NCI-H69 (cell line): ENCODE results near the gene ALOX5AP.

Source experiments
- DNase-seq: peaks from one replicate; lab custom pipeline; 2025; lab: John Stamatoyannopoulos, UW

Gene ALOX5AP

DNA sequence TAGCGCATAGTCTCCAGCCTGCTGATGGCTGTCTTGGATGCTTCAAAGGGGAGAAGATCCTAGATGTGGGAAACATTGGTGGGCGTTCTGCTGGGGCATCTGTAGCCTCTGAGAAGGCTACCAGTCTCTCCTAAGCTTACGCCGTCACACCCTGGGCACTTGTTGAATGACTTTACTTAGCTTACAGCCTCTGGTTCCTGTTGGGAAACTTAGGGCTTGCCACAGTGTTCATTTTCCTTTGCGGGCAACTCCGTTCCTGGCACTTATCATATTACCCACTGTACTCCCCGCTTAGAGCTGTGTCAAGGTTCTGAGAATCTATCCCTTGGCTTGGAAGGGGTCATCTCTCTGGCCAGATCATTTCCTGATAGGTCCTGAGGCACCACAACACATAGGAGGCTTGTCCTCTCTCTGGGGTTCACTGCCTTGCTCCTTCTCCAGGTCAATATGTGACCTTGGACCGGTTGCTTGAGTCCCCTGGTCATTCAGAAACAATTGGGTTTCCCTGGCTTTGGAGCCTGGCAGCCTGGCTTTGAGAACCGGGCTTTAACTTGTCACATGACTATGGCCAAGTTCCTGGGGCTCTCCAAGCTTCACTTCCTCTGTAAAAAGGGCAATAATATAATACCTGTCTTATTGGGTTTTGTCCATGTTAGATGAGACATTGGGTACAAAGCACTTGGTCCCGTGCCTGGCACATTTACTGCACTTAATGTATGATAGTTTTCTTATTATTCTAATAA lies 20.5 kb upstream of the ALOX5AP start:
- no peak for DNase-seq

GRCh38 chr13:30715372-30715756 lies 20.0 kb upstream of the ALOX5AP start:
- DNase-seq: no peak

DNA sequence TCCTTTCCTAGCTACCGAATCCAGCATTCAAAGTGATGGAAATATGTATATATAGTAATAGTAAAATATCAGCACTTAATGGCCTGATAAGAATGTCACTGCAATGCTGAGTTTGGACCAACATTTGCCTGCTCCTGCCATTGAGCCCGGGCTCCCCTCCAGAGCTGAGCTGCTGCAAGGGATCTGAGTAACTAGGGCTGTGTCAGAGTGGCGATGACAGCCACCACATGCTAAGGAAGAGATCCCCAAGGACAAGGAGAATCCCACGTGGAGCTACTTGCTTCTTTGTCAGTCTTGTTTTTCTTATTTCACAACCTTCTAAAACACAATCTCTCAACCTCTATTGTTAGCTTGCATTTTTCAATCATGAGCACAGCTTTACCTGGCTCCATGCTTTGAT lies 19.5 kb upstream of the ALOX5AP start:
- no peak for DNase-seq

DNA sequence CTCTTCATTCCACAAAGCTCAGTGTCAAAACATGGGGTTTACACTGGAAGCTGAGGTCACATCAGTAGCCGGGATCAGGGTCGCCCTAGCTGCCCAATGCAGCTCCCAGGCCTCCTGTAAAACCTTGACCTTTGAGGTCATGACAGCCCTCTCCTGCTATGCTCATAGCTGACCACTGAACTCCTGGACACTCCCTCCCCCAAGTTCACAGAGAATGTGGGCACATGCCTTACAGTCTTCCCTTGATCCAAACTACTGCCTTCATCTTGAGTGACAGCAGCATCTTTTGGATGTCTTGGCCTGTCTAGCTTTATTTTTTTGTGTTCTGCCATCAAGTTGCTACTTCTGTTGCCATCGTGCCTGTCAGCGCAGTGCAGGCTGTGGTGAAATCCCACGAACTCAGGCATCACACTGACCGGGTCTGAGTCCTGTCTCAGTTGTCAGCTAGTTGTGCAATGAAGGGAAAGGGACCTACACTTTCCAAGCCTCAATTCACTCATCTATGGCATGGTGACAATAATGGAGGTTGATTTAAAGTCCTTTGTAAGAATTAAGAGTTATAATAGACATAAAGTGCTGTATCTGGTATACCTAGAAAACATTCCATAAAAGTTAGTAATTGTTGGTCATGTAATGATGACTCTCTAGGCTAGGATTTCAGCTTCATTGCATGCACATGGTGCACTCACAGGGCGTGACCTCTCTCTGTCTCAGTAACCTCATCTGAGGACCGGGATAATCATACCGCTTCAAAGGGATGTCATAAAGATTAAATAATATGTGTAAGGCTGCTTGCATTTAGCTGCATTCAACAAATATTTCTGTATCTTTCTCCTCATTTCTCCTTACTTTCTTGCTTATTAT lies 16.4 kb upstream of the ALOX5AP start:
- DNase-seq: no peak

- no peak for DNase-seq
These were observed 15.8 kb upstream of the ALOX5AP start for GRCh38 chr13:30719525-30719914.

- no peak for DNase-seq
These were observed 15.0 kb upstream of the ALOX5AP start for GRCh38 chr13:30720172-30720869.

DNA sequence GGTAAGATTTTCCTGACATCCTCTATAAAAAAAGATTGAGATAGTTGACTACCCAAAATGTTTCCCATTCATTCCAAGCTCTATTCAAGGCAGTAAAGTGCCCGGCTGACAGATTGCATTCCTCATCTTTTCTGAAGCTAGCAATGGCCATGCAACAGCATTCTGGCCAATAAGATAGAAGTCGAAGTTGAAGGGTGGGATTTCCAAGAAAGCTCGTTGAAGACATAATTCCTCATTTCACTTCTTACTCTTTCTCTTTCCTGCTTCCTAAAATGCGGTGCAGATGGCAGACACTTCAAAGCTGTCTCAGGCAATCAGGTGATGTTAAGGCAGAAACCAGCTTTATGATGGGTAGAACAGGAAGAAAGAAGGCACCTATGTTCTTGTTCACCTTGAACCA lies 13.4 kb upstream of the ALOX5AP start:
- no peak for DNase-seq

- no peak for DNase-seq
These were observed 13.0 kb upstream of the ALOX5AP start for GRCh38 chr13:30722361-30722760.

- no peak for DNase-seq
These were observed 10.6 kb upstream of the ALOX5AP start for GRCh38 chr13:30724778-30725177.

DNA sequence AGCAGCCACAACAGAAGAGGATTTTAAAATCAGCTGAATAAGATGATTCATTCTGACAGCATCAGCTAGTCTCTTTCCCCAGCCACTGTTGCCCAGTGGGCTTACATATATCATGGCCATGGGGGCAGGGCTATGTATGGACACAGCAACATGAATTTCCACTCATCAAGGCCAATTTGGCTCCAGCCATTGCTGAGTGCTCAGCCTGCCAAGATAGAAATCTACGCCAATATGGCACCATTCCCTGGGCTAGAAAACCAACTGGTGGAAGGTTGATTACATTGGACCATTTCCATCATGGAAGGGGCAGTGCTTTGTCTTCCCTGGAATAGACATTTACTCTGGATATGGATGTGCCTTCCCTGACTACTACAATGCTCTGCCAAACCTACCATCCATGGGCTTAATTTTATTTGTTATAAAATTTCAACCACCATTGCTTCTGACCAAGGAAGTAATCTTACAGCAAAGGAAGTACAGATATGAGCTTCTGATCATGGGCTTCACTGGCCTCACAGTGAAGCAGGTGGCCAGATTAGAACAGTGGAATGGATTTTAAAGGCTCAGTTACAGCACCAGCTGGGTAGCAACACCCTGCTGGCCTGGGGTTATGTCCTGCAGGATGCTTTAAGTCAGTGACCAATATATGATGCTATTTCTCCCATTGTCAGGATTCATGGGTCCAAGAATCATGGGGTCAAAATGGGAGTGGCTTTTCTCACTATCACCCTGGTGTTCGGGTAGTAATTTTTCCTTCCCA lies 9.8 kb upstream of the ALOX5AP start:
- DNase-seq: no peak

- DNase-seq: no peak
These were observed 9.2 kb upstream of the ALOX5AP start for GRCh38 chr13:30726192-30726591.

- peak; percentile 22 for DNase-seq
These were observed 7.6 kb upstream of the ALOX5AP start for GRCh38 chr13:30727491-30728355.

- DNase-seq: no peak
These were observed 5.5 kb upstream of the ALOX5AP start for GRCh38 chr13:30729801-30730200.

GRCh38 chr13:30730526-30730925 lies 4.8 kb upstream of the ALOX5AP start:
- peak; percentile 71 for DNase-seq

GRCh38 chr13:30731361-30732045 lies 3.8 kb upstream of the ALOX5AP start:
- peak; percentile 7 for DNase-seq

DNA sequence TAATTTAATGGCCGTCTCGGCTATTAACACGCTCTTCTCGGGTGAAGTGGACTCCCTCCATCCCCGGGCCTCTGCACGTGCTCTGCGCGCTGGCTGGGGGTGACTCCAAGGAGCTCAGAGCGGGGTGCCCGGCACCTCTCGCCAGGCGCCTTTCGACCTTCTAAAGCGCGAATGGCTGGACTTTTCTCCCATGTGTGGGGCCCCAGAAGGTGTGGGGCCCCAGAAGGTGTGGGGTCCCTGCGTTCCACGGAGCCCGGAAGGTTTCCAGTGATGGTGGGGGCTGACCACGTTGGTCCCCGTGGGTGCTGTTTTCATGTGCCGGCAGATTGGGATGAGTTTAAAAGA lies 3.3 kb upstream of the ALOX5AP start:
- no peak for DNase-seq

DNA sequence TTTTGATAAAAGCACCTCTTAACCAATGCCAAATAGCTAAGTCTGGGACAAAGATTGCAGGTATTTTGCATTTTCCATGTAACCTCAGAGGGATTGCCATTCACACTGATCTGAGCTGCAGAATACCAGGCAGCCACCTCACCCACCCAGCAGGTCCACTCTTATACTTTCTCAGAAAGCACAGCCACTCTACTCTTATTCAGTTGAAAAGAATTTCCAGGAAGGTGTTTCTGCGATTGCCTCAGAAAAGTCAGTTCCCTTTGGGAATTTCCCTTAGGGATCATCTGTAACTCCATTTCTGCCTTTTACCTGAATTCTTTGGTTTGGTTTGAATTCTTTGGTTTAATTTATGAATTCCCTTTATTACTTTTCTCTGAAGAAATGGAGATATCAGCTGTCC lies 904 bp upstream of the ALOX5AP start:
- no peak for DNase-seq

DNA sequence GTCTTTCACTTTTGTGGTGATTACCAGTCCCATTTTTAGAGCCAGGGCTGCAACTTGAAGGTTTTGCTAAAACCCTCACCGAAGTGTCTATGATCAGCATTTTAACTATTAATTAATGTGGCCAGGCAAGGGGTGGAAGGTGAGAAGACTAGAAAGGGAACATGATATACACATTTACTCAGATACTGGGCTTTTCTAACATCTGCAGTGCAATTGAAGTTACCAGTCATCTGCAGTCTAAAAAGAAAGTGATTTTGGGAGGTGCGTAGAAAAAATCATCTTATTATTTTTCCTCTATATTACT lies 481 bp downstream of the ALOX5AP start:
- no peak for DNase-seq

DNA sequence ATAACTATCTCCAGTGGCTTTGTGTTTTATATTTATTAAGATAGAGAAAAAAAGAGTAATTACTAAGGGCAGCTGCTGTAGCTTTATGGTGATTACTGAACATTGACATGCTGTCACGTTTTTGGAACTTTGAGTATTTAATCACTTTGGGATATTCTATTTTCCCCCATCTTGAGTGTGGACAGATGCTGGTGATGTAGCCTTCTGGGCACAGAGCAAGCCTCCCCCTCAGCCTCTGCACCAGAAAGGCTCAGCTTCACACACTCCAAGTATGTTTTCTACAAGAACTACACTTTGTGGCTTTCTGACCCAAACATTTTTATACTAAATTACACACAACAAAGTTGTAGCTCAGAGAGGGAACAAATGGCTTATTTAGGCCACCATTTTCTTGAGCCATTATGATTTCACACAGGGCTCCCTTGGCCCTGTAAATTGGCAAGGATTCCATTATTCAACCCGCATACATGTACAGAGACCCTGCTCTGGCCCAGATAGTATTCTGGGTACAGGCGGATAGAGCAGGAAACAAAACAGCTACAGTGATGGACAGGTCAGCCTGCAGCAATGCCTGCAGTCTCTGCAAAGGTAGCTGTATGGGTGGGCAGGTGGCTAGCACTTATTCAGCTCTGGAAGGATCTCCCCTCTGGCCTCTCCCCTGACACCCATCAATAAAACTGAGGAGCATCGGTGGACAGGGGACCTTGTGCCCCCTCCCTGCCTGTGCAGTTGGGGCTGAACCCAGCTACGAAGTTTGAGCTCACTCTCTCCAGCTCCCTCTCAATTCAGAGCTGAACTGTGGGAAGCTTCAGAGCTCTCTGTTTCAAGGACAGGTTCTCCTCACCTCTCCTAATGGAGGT lies 1.3 kb downstream of the ALOX5AP start:
- DNase-seq: no peak
